Smooth muscle cell (in vitro differentiated cells): ENCODE measurements around the gene PLEKHH1. TPM values are rescaled to one million over a fixed set of nuclear protein-coding genes. Genes with fewer than 3 reads are reported as not detected.

Source experiments
- DNase-seq: peaks from one replicate; lab custom pipeline; 2025; ENCODE audit not compliant: unreplicated experiment; lab: John Stamatoyannopoulos, UW
- H2AFZ ChIP-seq: fragments of 200-600 bp; sonication (generic); 2 replicates; pipeline ENCODE4 v1.6.0; 2016; ENCODE audit warnings: antibody characterized with exemption, low read depth, mild to moderate bottlenecking
- H3F3A ChIP-seq: fragments of 200-600 bp; sonication (generic); 2 replicates; pipeline ENCODE4 v1.6.0; 2017; ENCODE audit warnings: antibody characterized with exemption, low read depth
- H3K27ac ChIP-seq: fragments of 200-600 bp; sonication (generic); 2 replicates; pipeline ENCODE4 v1.5.1; 2016; ENCODE audit warnings: low read depth, mild to moderate bottlenecking
- H3K27me3 ChIP-seq: fragments of 200-600 bp; sonication (generic); 2 replicates; pipeline ENCODE4 v1.6.1; 2016; ENCODE audit warnings: low read depth, mild to moderate bottlenecking
- H3K36me3 ChIP-seq: fragments of 200-600 bp; sonication (generic); 2 replicates; pipeline ENCODE4 v1.5.1; 2016; ENCODE audit warnings: low read depth
- H3K4me1 ChIP-seq: fragments of 200-600 bp; sonication (generic); 2 replicates; pipeline ENCODE4 v1.5.1; 2016; ENCODE audit warnings: low read depth
- H3K4me2 ChIP-seq: fragments of 200-600 bp; sonication (generic); 2 replicates; pipeline ENCODE4 v1.6.0; 2016; ENCODE audit warnings: mild to moderate bottlenecking
- H3K4me3 ChIP-seq: fragments of 200-600 bp; sonication (generic); 2 replicates; pipeline ENCODE4 v1.5.1; 2016; ENCODE audit warnings: mild to moderate bottlenecking
- H3K79me2 ChIP-seq: fragments of 200-600 bp; sonication (generic); 2 replicates; pipeline ENCODE4 v1.6.0; 2016; ENCODE audit warnings: low read depth, mild to moderate bottlenecking
- H3K9ac ChIP-seq: fragments of 200-600 bp; sonication (generic); 2 replicates; pipeline ENCODE4 v1.6.0; 2016; ENCODE audit warnings: low read depth
- H3K9me3 ChIP-seq: fragments of 200-600 bp; sonication (generic); replicated peaks from 2 replicates; pipeline ENCODE4 v1.5.1; 2016; ENCODE audit warnings: low read depth
- H4K20me1 ChIP-seq: fragments of 200-600 bp; sonication (generic); 2 replicates; pipeline ENCODE4 v1.6.0; 2016; ENCODE audit warnings: low read depth
- CTCF ChIP-seq: fragments of 200-600 bp; sonication (generic); IDR thresholded peaks from 2 replicates; pipeline ENCODE4 v1.5.1; 2017; ENCODE audit warnings: borderline replicate concordance, mild to moderate bottlenecking, antibody characterized with exemption; ENCODE audit not compliant: insufficient read depth, poor library complexity, severe bottlenecking
- WGBS: methylation state at CpG from one replicate; pipeline ENCODE4 v1.1.7; 2016; ENCODE audit warnings: low lambda C conversion rate; 5-methylcytosine and 5-hydroxymethylcytosine counted together
- polyA plus RNA-seq: library from polyadenylated mRNA; unstranded; fragments of >200 nt; fragmentation: Nextera tagmentation; extraction: Ambion mirVana; gene quantifications from 2 replicates; pipeline ENCODE4 v1.2.1, GENCODE V29; 2016
- total RNA-seq: library from RNA; depleted of rRNA; stranded (reverse); fragments of >200 nt; gene quantifications from 2 replicates; pipeline ENCODE4 v1.2.3, GENCODE V29; 2014

The PLEKHH1 gene
- total and polyA plus RNA-seq, 2 experiments from 2014 or later = 0.88 to 12.1 TPM

- TF ChIP-seq CTCF = no peak
- no peak for DNase-seq
- Histone ChIP-seq H3K27ac (no peak overlapping the region), H4K20me1 (no peaks in the 10 kb centered on the region), H3K4me3 (no peak overlapping the region), H3K36me3 (no peaks in the 10 kb centered on the region), H3K9me3 (no peaks in the 10 kb centered on the region), H3K4me1 (no peaks in the 10 kb centered on the region), H3F3A (no peaks in the 10 kb centered on the region), H3K79me2 (no peaks in the 10 kb centered on the region), H3K27me3 (no peaks in the 10 kb centered on the region), H3K9ac (no peak overlapping the region), H2AFZ (no peak overlapping the region), H3K4me2 (no peak overlapping the region)
- 98% methylated on average over 4 of the region's 4 CpGs for WGBS
Measured at GRCh38 chr14:67549734-67550133, 16.6 kb downstream of the PLEKHH1 start.

GRCh38 chr14:67551123-67551522 lies 18.0 kb downstream of the PLEKHH1 start:
- H3K9me3 ChIP-seq = no peaks in the 10 kb centered on the region
- H3K4me2 ChIP-seq = no peak overlapping the region
- DNase-seq = no peak
- no peaks in the 10 kb centered on the region for H4K20me1 ChIP-seq
- no peak overlapping the region for H3K4me3 ChIP-seq
- no peaks in the 10 kb centered on the region for H3K27me3 ChIP-seq
- H3K36me3 ChIP-seq = no peaks in the 10 kb centered on the region
- H3K79me2 ChIP-seq = no peaks in the 10 kb centered on the region
- H2AFZ ChIP-seq = no peak overlapping the region
- H3K4me1 ChIP-seq = no peaks in the 10 kb centered on the region
- H3F3A ChIP-seq = no peaks in the 10 kb centered on the region
- no peak overlapping the region for H3K9ac ChIP-seq
- no peak overlapping the region for H3K27ac ChIP-seq
- no peak for TF ChIP-seq CTCF
- 90% methylated on average over 3 of the region's 3 CpGs for WGBS

GRCh38 chr14:67551940-67552339 lies 18.9 kb downstream of the PLEKHH1 start:
- Histone ChIP-seq H3F3A (no peaks in the 10 kb centered on the region), H3K9ac (no peak overlapping the region), H3K4me1 (no peaks in the 10 kb centered on the region), H3K4me2 (no peak overlapping the region), H3K79me2 (no peaks in the 10 kb centered on the region), H3K36me3 (no peaks in the 10 kb centered on the region), H3K27ac (no peak overlapping the region), H2AFZ (no peak overlapping the region), H3K27me3 (no peaks in the 10 kb centered on the region), H3K4me3 (no peak overlapping the region), H3K9me3 (no peaks in the 10 kb centered on the region), H4K20me1 (no peaks in the 10 kb centered on the region)
- 79% methylated on average over 3 of the region's 3 CpGs for WGBS
- no peak for DNase-seq
- TF ChIP-seq CTCF = no peak

- no peak for TF ChIP-seq CTCF
- 60% methylated on average over 3 of the region's 3 CpGs for WGBS
- H3K9me3 ChIP-seq = no peaks in the 10 kb centered on the region
- no peak overlapping the region for H3K9ac ChIP-seq
- no peaks in the 10 kb centered on the region for H3F3A ChIP-seq
- H3K27me3 ChIP-seq = no peaks in the 10 kb centered on the region
- H3K27ac ChIP-seq = no peak overlapping the region
- H4K20me1 ChIP-seq = no peaks in the 10 kb centered on the region
- no peak for DNase-seq
- H3K4me1 ChIP-seq = no peaks in the 10 kb centered on the region
- no peak overlapping the region for H3K4me3 ChIP-seq
- no peak overlapping the region for H2AFZ ChIP-seq
- H3K4me2 ChIP-seq = no peak overlapping the region
- no peaks in the 10 kb centered on the region for H3K79me2 ChIP-seq
- no peaks in the 10 kb centered on the region for H3K36me3 ChIP-seq
Measured at GRCh38 chr14:67553547-67553946, 20.5 kb downstream of the PLEKHH1 start.
